ENCODE measurements around the gene MPP1.

The MPP1 gene

GRCh38 chrX:154731881-154732280, 73.4 kb downstream of the MPP1 start:
- DNase-seq (ENCODE audit: low read depth), result no peak

- DNase-seq (ENCODE audit: low read depth), result no peak
Observed at GRCh38 chrX:154731184-154731583, 74.1 kb downstream of the MPP1 start.

GRCh38 chrX:154730253-154730891, 74.9 kb downstream of the MPP1 start:
- DNase-seq (ENCODE audit: low read depth), result no peak

GRCh38 chrX:154729439-154729838, 75.8 kb downstream of the MPP1 start:
- DNase-seq (ENCODE audit: low read depth), result no peak

Measured in activated gamma-delta T cell treated with anti-CD3 and anti-CD28 coated beads, Interleukin-2, amount 50 U/mL, for 16 hours (primary cell).